T-helper 22 cell (primary cell): Measurements from ENCODE around the gene ACKR3.

ENCODE experiments used
- DNase-seq: peaks from one replicate; pipeline ENCODE4 v3.0.0-alpha.2; 2020; ENCODE audit warnings: low read depth

The ACKR3 gene

GRCh38 chr2:236550290-236550689 lies 19.3 kb upstream of the ACKR3 start:
- no peak for DNase-seq

- no peak for DNase-seq
Measured at GRCh38 chr2:236550701-236551465, 18.7 kb upstream of the ACKR3 start.

GRCh38 chr2:236551471-236552211 lies 18.0 kb upstream of the ACKR3 start:
- no peak for DNase-seq

GRCh38 chr2:236552212-236552542 lies 17.4 kb upstream of the ACKR3 start:
- no peak for DNase-seq

- no peak for DNase-seq
Measured at GRCh38 chr2:236552581-236553363, 16.9 kb upstream of the ACKR3 start.

- no peak for DNase-seq
Measured at GRCh38 chr2:236553522-236553921, 16.1 kb upstream of the ACKR3 start.

- DNase-seq, result no peak
Measured at GRCh38 chr2:236554629-236555282, 14.9 kb upstream of the ACKR3 start.

- DNase-seq, result no peak
Measured at GRCh38 chr2:236555481-236555880, 14.1 kb upstream of the ACKR3 start.

- DNase-seq, result no peak
Measured at GRCh38 chr2:236557306-236558030, 12.2 kb upstream of the ACKR3 start.

- DNase-seq, result no peak
Measured at GRCh38 chr2:236558036-236558435, 11.6 kb upstream of the ACKR3 start.

- no peak for DNase-seq
Measured at GRCh38 chr2:236558993-236559978, 10.3 kb upstream of the ACKR3 start.

GRCh38 chr2:236561874-236562273 lies 7.8 kb upstream of the ACKR3 start:
- DNase-seq, result no peak

- DNase-seq, result no peak
Measured at GRCh38 chr2:236562434-236562833, 7.2 kb upstream of the ACKR3 start.

- DNase-seq, result no peak
Measured at GRCh38 chr2:236563953-236564352, 5.7 kb upstream of the ACKR3 start.

- no peak for DNase-seq
Measured at GRCh38 chr2:236565212-236565611, 4.4 kb upstream of the ACKR3 start.

- DNase-seq, result no peak
Measured at GRCh38 chr2:236565879-236566402, 3.7 kb upstream of the ACKR3 start.

GRCh38 chr2:236566596-236566995 lies 3.0 kb upstream of the ACKR3 start:
- DNase-seq, result no peak

GRCh38 chr2:236568068-236568921 lies 1.3 kb upstream of the ACKR3 start:
- no peak for DNase-seq

- no peak for DNase-seq
Measured at GRCh38 chr2:236568922-236569572, 578 bp upstream of the ACKR3 start.
